ENCODE data around the gene NCLN. TPM values are rescaled to one million over a fixed set of nuclear protein-coding genes. Genes with fewer than 3 reads are reported as not detected.
A peak's percentile ranks its signal among the peaks of the same experiment; 100 is the strongest.

NCLN gene
- total RNA-seq, 2 experiments from 2014 or later = 49.6 to 51.9 TPM

- no peak overlapping the region for H3K4me3 Mint-ChIP-seq
Observed at GRCh38 chr19:3146677-3147100, 39.0 kb upstream of the NCLN start.

GRCh38 chr19:3148503-3148902 is 37.2 kb upstream of the NCLN start:
- TF ChIP-seq CTCF (IDR thresholded peaks at IDR 0.05) = no peak
- peaks cover 21% of the 10 kb centered on the region for H3K4me1 ChIP-seq (ENCODE audit: insufficient read depth, low read length)
- peaks cover 0 to under 1% of the 10 kb centered on the region in 2 experiments for H3K9me3 ChIP-seq (ENCODE audit: control insufficient read depth in 1 of 2, insufficient read depth in 1 of 2, low read length in 2 of 2)
- H3K4me1 Mint-ChIP-seq (ENCODE audit: low read depth) = no peaks in the 10 kb centered on the region
- POLR2A ChIA-PET = no interaction called here
- H3K4me3 Mint-ChIP-seq = no peak overlapping the region
- no peaks in the 10 kb centered on the region for H3K27me3 ChIP-seq (ENCODE audit: control insufficient read depth in 1 of 2, insufficient read depth in 2 of 2, low read length in 2 of 2)
- intact Hi-C loops (cut with DNase I, micrococcal nuclease) = no loop called here
- CTCF ChIA-PET = no interaction called here
- no peak overlapping the region for H3K27ac ChIP-seq (ENCODE audit: low read depth in 1 of 2, low read length in 2 of 2)
- H3K36me3 ChIP-seq (ENCODE audit: insufficient read depth, low read length) = peaks cover 7% of the 10 kb centered on the region
- H3K27me3 Mint-ChIP-seq = no peaks in the 10 kb centered on the region
- no peak overlapping the region for H3K4me3 ChIP-seq (ENCODE audit: low read length)
- no peak overlapping the region for H3K27ac Mint-ChIP-seq
- no peaks in the 10 kb centered on the region for H3K9me3 Mint-ChIP-seq
- H3K36me3 Mint-ChIP-seq (ENCODE audit: low read depth) = no peaks in the 10 kb centered on the region
- DNase-seq = no peak
- ATAC-seq (ENCODE audit: poor library complexity) = no peak

More at GRCh38 chr19:3146677-3147100, 39.0 kb upstream of the NCLN start:
- Histone ChIP-seq H3K4me3 (ENCODE audit: low read length) (no peak overlapping the region), H3K4me1 (ENCODE audit: insufficient read depth, low read length) (peaks cover 20% of the 10 kb centered on the region), H3K27ac (ENCODE audit: low read depth in 1 of 2, low read length in 2 of 2) (no peak overlapping the region), H3K9me3 (ENCODE audit: control insufficient read depth in 1 of 2, insufficient read depth in 1 of 2, low read length in 2 of 2) (no peaks in the 10 kb centered on the region), H3K36me3 (ENCODE audit: insufficient read depth, low read length) (peaks cover 5% of the 10 kb centered on the region), H3K27me3 (ENCODE audit: control insufficient read depth in 1 of 2, insufficient read depth in 2 of 2, low read length in 2 of 2) (no peaks in the 10 kb centered on the region)
- intact Hi-C loops (cut with DNase I, micrococcal nuclease) = loop anchor here (1.0 kb wide), 1 partner anchor 17 kb away; no protein-coding TSS in a partner anchor
- ChIA-PET POLR2A (no interaction called here), CTCF (interaction anchor here (0.6 to 1.5 kb wide), 3 partner anchors 18 to 1061 kb away, joined by 3 to 6 read pairs (median 3); no protein-coding TSS in a partner anchor)
- DNase-seq (peak; percentile 43 to 81 (median 68)), ATAC-seq (ENCODE audit: poor library complexity) (peak; percentile 75)
- H3K36me3 Mint-ChIP-seq (ENCODE audit: low read depth) = no peaks in the 10 kb centered on the region
- peak; percentile 84 for TF ChIP-seq CTCF (IDR thresholded peaks at IDR 0.05)
- no peaks in the 10 kb centered on the region for H3K9me3 Mint-ChIP-seq
- no peak overlapping the region for H3K27ac Mint-ChIP-seq
- H3K27me3 Mint-ChIP-seq = no peaks in the 10 kb centered on the region
- H3K4me1 Mint-ChIP-seq (ENCODE audit: low read depth) = no peaks in the 10 kb centered on the region

- Histone ChIP-seq H3K27me3 (ENCODE audit: control insufficient read depth in 1 of 2, insufficient read depth in 2 of 2, low read length in 2 of 2) (no peaks in the 10 kb centered on the region), H3K4me1 (ENCODE audit: insufficient read depth, low read length) (peaks cover 27% of the 10 kb centered on the region), H3K27ac (ENCODE audit: low read depth in 1 of 2, low read length in 2 of 2) (no peak overlapping the region), H3K36me3 (ENCODE audit: insufficient read depth, low read length) (peaks cover 7% of the 10 kb centered on the region), H3K9me3 (ENCODE audit: control insufficient read depth in 1 of 2, insufficient read depth in 1 of 2, low read length in 2 of 2) (peaks cover 0 to 6% of the 10 kb centered on the region in 2 experiments), H3K4me3 (ENCODE audit: low read length) (no peak overlapping the region)
- Mint-ChIP-seq H3K4me3 (no peak overlapping the region), H3K27me3 (no peaks in the 10 kb centered on the region), H3K36me3 (ENCODE audit: low read depth) (no peaks in the 10 kb centered on the region), H3K4me1 (ENCODE audit: low read depth) (no peaks in the 10 kb centered on the region), H3K9me3 (no peaks in the 10 kb centered on the region), H3K27ac (no peak overlapping the region)
- intact Hi-C loops (cut with DNase I, micrococcal nuclease) = no loop called here
- ChIA-PET POLR2A (no interaction called here), CTCF (no interaction called here)
- no peak for ATAC-seq (ENCODE audit: poor library complexity)
- DNase-seq = no peak
- TF ChIP-seq CTCF (IDR thresholded peaks at IDR 0.05) = no peak
Observed at GRCh38 chr19:3149089-3149488, 36.6 kb upstream of the NCLN start.

Data from CD4-positive, alpha-beta T cell (primary cell).